HG02973 (cell line): Measurements from ENCODE around the gene MAP7.

ENCODE experiments used
- ATAC-seq: cut with Tn5 transposase; IDR thresholded peaks from one replicate; pipeline ENCODE4 v1.9.1; 2021; ENCODE audit warnings: moderate library complexity; ENCODE audit not compliant: unreplicated experiment

MAP7 gene

GRCh38 chr6:136427378-136427717 is 122.9 kb downstream of the MAP7 start:
- ATAC-seq, result no peak

- no peak for ATAC-seq
Observed at GRCh38 chr6:136426627-136427377, 123.4 kb downstream of the MAP7 start.

GRCh38 chr6:136425793-136426192 is 124.4 kb downstream of the MAP7 start:
- no peak for ATAC-seq

- ATAC-seq, result no peak
Observed at GRCh38 chr6:136424901-136425300, 125.3 kb downstream of the MAP7 start.

- ATAC-seq, result no peak
Observed at GRCh38 chr6:136424450-136424849, 125.8 kb downstream of the MAP7 start.

- no peak for ATAC-seq
Observed at GRCh38 chr6:136421537-136422158, 128.6 kb downstream of the MAP7 start.

- no peak for ATAC-seq
Observed at GRCh38 chr6:136420853-136421252, 129.4 kb downstream of the MAP7 start.

GRCh38 chr6:136415351-136416007 is 134.7 kb downstream of the MAP7 start:
- no peak for ATAC-seq

GRCh38 chr6:136412410-136412809 is 137.8 kb downstream of the MAP7 start:
- no peak for ATAC-seq

GRCh38 chr6:136411453-136412354 is 138.5 kb downstream of the MAP7 start:
- no peak for ATAC-seq

GRCh38 chr6:136411025-136411325 is 139.2 kb downstream of the MAP7 start:
- no peak for ATAC-seq

- peak; percentile 70 for ATAC-seq
Observed at GRCh38 chr6:136410201-136411024, 139.8 kb downstream of the MAP7 start.

- no peak for ATAC-seq
Observed at GRCh38 chr6:136409597-136409996, 140.6 kb downstream of the MAP7 start.

GRCh38 chr6:136408204-136408603 is 142.0 kb downstream of the MAP7 start:
- ATAC-seq, result no peak

GRCh38 chr6:136405420-136406029 is 144.7 kb downstream of the MAP7 start:
- no peak for ATAC-seq

GRCh38 chr6:136404627-136405419 is 145.4 kb downstream of the MAP7 start:
- no peak for ATAC-seq

GRCh38 chr6:136404007-136404406 is 146.2 kb downstream of the MAP7 start:
- ATAC-seq, result no peak

GRCh38 chr6:136403110-136403980 is 146.9 kb downstream of the MAP7 start:
- ATAC-seq, result no peak
